Mesodermal cell (in vitro differentiated cells): ENCODE data around the gene ZNF275.
"Not testable (repeated sequence)": the region's sequence is repeated elsewhere in the genome, so short reads cannot be mapped to it uniquely, and the experiment has no call there.

Experiments used
- H3K27ac ChIP-seq: 2 replicates; pipeline ENCODE4 v1.7.0; 2013; ENCODE audit warnings: mild to moderate bottlenecking, low read depth, low read length, moderate library complexity; ENCODE audit not compliant: severe bottlenecking
- H3K36me3 ChIP-seq: 2 replicates; pipeline ENCODE4 v1.7.1; 2013; ENCODE audit warnings: mild to moderate bottlenecking, low read length, moderate library complexity; ENCODE audit not compliant: control insufficient read depth, insufficient read depth
- H3K4me1 ChIP-seq: one replicate; pipeline ENCODE4 v1.7.1; 2013; ENCODE audit warnings: mild to moderate bottlenecking, low read length; ENCODE audit not compliant: insufficient read depth, control insufficient read depth, poor library complexity, severe bottlenecking
- H3K4me3 ChIP-seq: 2 replicates; pipeline ENCODE4 v1.7.0; 2013; ENCODE audit warnings: low read length, control low read depth, mild to moderate bottlenecking; ENCODE audit not compliant: insufficient read depth, poor library complexity, severe bottlenecking; ENCODE audit errors: extremely low read depth
- H3K9me3 ChIP-seq: 2 replicates; pipeline ENCODE4 v1.7.1; 2013; ENCODE audit warnings: mild to moderate bottlenecking, low read length, moderate library complexity; ENCODE audit not compliant: control insufficient read depth
- WGBS, 2 experiments: methylation state at CpG; one replicate each; pipeline ENCODE4 v1.1.5; 2013; ENCODE audit warnings: missing lambda C conversion rate in 2 of 2; ENCODE audit not compliant: insufficient coverage in 2 of 2; 5-methylcytosine and 5-hydroxymethylcytosine counted together

The ZNF275 gene

GRCh38 chrX:153388722-153389459, 54.9 kb downstream of the ZNF275 start:
- H3K27ac ChIP-seq = no peak overlapping the region
- no peaks in the 10 kb centered on the region for H3K4me1 ChIP-seq
- H3K4me3 ChIP-seq = no peak overlapping the region
- no peaks in the 10 kb centered on the region for H3K36me3 ChIP-seq
- 87 to 88% methylated on average over 4 to 5 of the region's 14 CpGs for WGBS, 2 experiments
- H3K9me3 ChIP-seq = no peaks in the 10 kb centered on the region

- 96% methylated on average over 4 of the region's 6 CpGs; no CpG with 5 or more reads in 1 of the 2 experiments for WGBS, 2 experiments
Observed at GRCh38 chrX:153389460-153389768, 55.5 kb downstream of the ZNF275 start.

GRCh38 chrX:153392642-153393321, 58.8 kb downstream of the ZNF275 start:
- H3K36me3 ChIP-seq = no peaks in the 10 kb centered on the region
- no peak overlapping the region for H3K4me3 ChIP-seq
- WGBS, 2 experiments = 89 to 92% methylated on average over 7 to 9 of the region's 16 CpGs
- H3K9me3 ChIP-seq = no peaks in the 10 kb centered on the region
- H3K27ac ChIP-seq = no peak overlapping the region
- no peaks in the 10 kb centered on the region for H3K4me1 ChIP-seq

More at GRCh38 chrX:153389460-153389768, 55.5 kb downstream of the ZNF275 start:
- not testable (repeated sequence) for H3K27ac ChIP-seq, H3K4me1 ChIP-seq, H3K4me3 ChIP-seq, H3K9me3 ChIP-seq, H3K36me3 ChIP-seq

GRCh38 chrX:153394612-153395011, 60.7 kb downstream of the ZNF275 start:
- Histone ChIP-seq H3K36me3 (no peaks in the 10 kb centered on the region), H3K9me3 (no peaks in the 10 kb centered on the region)

GRCh38 chrX:153395613-153396319, 61.8 kb downstream of the ZNF275 start:
- Histone ChIP-seq H3K27ac (no peak overlapping the region), H3K4me1 (no peaks in the 10 kb centered on the region), H3K9me3 (no peaks in the 10 kb centered on the region), H3K36me3 (no peaks in the 10 kb centered on the region), H3K4me3 (no peak overlapping the region)
- WGBS, 2 experiments = 84 to 89% methylated on average over 17 to 19 of the region's 26 CpGs

More at GRCh38 chrX:153394612-153395011, 60.7 kb downstream of the ZNF275 start:
- WGBS, 2 experiments = 86 to 88% methylated on average over 5 to 7 of the region's 13 CpGs
- H3K27ac ChIP-seq = no peak overlapping the region
- no peak overlapping the region for H3K4me3 ChIP-seq
- no peaks in the 10 kb centered on the region for H3K4me1 ChIP-seq

- WGBS, 2 experiments = 92 to 93% methylated on average over 14 to 15 of the region's 26 CpGs
Observed at GRCh38 chrX:153396320-153397195, 62.6 kb downstream of the ZNF275 start.

GRCh38 chrX:153397256-153397960, 63.5 kb downstream of the ZNF275 start:
- WGBS, 2 experiments = 89 to 92% methylated on average over 17 to 18 of the region's 27 CpGs
- H3K9me3 ChIP-seq = no peaks in the 10 kb centered on the region
- H3K4me1 ChIP-seq = no peaks in the 10 kb centered on the region
- H3K27ac ChIP-seq = no peak overlapping the region
- no peak overlapping the region for H3K4me3 ChIP-seq
- no peaks in the 10 kb centered on the region for H3K36me3 ChIP-seq

More at GRCh38 chrX:153396320-153397195, 62.6 kb downstream of the ZNF275 start:
- Histone ChIP-seq H3K4me3 (no peak overlapping the region), H3K27ac (no peak overlapping the region), H3K4me1 (no peaks in the 10 kb centered on the region), H3K36me3 (no peaks in the 10 kb centered on the region), H3K9me3 (no peaks in the 10 kb centered on the region)

GRCh38 chrX:153398275-153398960, 64.5 kb downstream of the ZNF275 start:
- 77 to 87% methylated on average over 5 to 6 of the region's 17 CpGs for WGBS, 2 experiments
- Histone ChIP-seq H3K4me1 (no peaks in the 10 kb centered on the region), H3K36me3 (no peaks in the 10 kb centered on the region), H3K9me3 (no peaks in the 10 kb centered on the region), H3K4me3 (no peak overlapping the region), H3K27ac (no peak overlapping the region)

GRCh38 chrX:153400146-153401132, 66.5 kb downstream of the ZNF275 start:
- Histone ChIP-seq H3K9me3 (no peaks in the 10 kb centered on the region), H3K4me1 (no peaks in the 10 kb centered on the region), H3K36me3 (no peaks in the 10 kb centered on the region), H3K27ac (no peak overlapping the region), H3K4me3 (no peak overlapping the region)
- 7 to 72% methylated on average over 5 to 15 of the region's 60 CpGs for WGBS, 2 experiments
